Measurements from ENCODE around the gene SCG3. TPM values are rescaled to one million over a fixed set of nuclear protein-coding genes. Genes with fewer than 3 reads are reported as not detected.

SCG3 gene
- total RNA-seq, 1 donor from 2014 or later: 1.8 TPM

DNA sequence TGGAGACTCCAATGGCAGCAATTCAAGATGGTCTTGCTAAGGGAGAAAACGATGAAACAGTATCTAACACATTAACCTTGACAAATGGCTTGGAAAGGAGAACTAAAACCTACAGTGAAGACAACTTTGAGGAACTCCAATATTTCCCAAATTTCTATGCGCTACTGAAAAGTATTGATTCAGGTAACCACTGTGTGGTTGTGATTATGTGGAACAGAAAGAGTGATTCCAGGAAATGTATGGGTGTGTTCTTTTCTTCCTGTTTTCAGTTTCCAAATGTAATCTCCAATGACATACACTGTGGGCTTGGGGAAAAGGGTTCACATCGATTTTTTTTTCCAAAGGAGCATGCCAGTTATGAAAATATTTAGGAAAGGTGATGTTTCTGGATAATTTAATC lies 10.9 kb downstream of the SCG3 start:
- H3K79me2 ChIP-seq (ENCODE audit: insufficient read depth, low read length): no peaks in the 10 kb centered on the region
- H3K36me3 ChIP-seq (ENCODE audit: insufficient read depth, low read length): no peaks in the 10 kb centered on the region
- H3K9me3 ChIP-seq (ENCODE audit: insufficient read depth, low read depth, low read length): no peaks in the 10 kb centered on the region
- FAIRE-seq (no peak), DNase-seq (ENCODE audit: low read depth) (no peak)
- no peaks in the 10 kb centered on the region for H3K4me1 Mint-ChIP-seq (ENCODE audit: low read depth, unreplicated experiment)
- no peaks in the 10 kb centered on the region for H3K4me1 ChIP-seq (ENCODE audit: insufficient read depth, low read length)
- no peak overlapping the region for H3K9ac ChIP-seq (ENCODE audit: low read length)
- H3K4me3 ChIP-seq (ENCODE audit: insufficient read depth, low read depth, low read length): no peak overlapping the region
- peaks cover 13% of the 10 kb centered on the region for H3K27me3 ChIP-seq (ENCODE audit: insufficient read depth, low read length)
- H3K4me2 ChIP-seq (ENCODE audit: low read length): no peak overlapping the region
- H3K27ac ChIP-seq (ENCODE audit: low read depth, low read length): no peak overlapping the region
- H3K36me3 Mint-ChIP-seq (ENCODE audit: low read depth, unreplicated experiment): no peaks in the 10 kb centered on the region
- peaks cover 1% of the 10 kb centered on the region for H3K9me3 Mint-ChIP-seq (ENCODE audit: unreplicated experiment)
- H3K27me3 Mint-ChIP-seq (ENCODE audit: low read depth, unreplicated experiment): no peaks in the 10 kb centered on the region
- no peak overlapping the region for H3K4me3 Mint-ChIP-seq (ENCODE audit: unreplicated experiment)
- H4K20me1 ChIP-seq (ENCODE audit: insufficient read depth, low read length): no peaks in the 10 kb centered on the region
- H2AFZ ChIP-seq (ENCODE audit: low read depth, low read length): no peak overlapping the region
- no peak overlapping the region for H3K27ac Mint-ChIP-seq (ENCODE audit: unreplicated experiment)
- TF ChIP-seq, protein P1, sequence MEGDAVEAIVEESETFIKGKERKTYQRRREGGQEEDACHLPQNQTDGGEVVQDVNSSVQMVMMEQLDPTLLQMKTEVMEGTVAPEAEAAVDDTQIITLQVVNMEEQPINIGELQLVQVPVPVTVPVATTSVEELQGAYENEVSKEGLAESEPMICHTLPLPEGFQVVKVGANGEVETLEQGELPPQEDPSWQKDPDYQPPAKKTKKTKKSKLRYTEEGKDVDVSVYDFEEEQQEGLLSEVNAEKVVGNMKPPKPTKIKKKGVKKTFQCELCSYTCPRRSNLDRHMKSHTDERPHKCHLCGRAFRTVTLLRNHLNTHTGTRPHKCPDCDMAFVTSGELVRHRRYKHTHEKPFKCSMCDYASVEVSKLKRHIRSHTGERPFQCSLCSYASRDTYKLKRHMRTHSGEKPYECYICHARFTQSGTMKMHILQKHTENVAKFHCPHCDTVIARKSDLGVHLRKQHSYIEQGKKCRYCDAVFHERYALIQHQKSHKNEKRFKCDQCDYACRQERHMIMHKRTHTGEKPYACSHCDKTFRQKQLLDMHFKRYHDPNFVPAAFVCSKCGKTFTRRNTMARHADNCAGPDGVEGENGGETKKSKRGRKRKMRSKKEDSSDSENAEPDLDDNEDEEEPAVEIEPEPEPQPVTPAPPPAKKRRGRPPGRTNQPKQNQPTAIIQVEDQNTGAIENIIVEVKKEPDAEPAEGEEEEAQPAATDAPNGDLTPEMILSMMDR (IDR thresholded peaks at IDR 0.05; ENCODE audit: insufficient read depth, low read depth, low read length): no peak
- no peak for TF ChIP-seq EZH2 (IDR thresholded peaks at IDR 0.05; ENCODE audit: insufficient read depth, low read length)

DNA sequence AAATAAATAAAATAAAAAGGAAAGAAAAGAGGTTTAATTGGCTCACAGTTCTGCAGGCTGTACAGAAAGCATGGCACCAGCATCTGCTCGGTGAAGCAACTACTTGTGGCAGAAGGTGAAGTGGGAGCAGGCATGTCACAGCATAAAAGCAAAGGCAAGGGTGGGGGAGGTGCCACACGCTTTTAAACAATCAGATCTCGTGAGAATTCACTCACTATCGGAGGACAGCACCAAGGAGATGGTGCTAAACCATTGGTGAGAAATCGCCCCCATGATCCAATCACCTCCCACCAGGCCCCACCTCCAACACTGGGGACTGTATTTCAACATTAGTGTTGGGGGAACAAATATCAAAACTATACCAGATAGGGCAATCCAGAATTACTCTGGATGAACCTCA lies 15.3 kb downstream of the SCG3 start:
- no peak for DNase-seq (ENCODE audit: low read depth)
- Histone ChIP-seq H4K20me1 (ENCODE audit: insufficient read depth, low read length) (no peaks in the 10 kb centered on the region), H3K79me2 (ENCODE audit: insufficient read depth, low read length) (no peaks in the 10 kb centered on the region), H3K9me3 (ENCODE audit: insufficient read depth, low read depth, low read length) (no peaks in the 10 kb centered on the region), H3K27ac (ENCODE audit: low read depth, low read length) (no peak overlapping the region), H3K9ac (ENCODE audit: low read length) (no peak overlapping the region), H2AFZ (ENCODE audit: low read depth, low read length) (no peak overlapping the region), H3K4me2 (ENCODE audit: low read length) (no peak overlapping the region), H3K4me1 (ENCODE audit: insufficient read depth, low read length) (no peaks in the 10 kb centered on the region), H3K4me3 (ENCODE audit: insufficient read depth, low read depth, low read length) (no peak overlapping the region), H3K36me3 (ENCODE audit: insufficient read depth, low read length) (no peaks in the 10 kb centered on the region), H3K27me3 (ENCODE audit: insufficient read depth, low read length) (peaks cover 11% of the 10 kb centered on the region)
- H3K27me3 Mint-ChIP-seq (ENCODE audit: low read depth, unreplicated experiment): no peaks in the 10 kb centered on the region
- no peak overlapping the region for H3K27ac Mint-ChIP-seq (ENCODE audit: unreplicated experiment)
- peaks cover 1% of the 10 kb centered on the region for H3K36me3 Mint-ChIP-seq (ENCODE audit: low read depth, unreplicated experiment)
- peaks cover 1% of the 10 kb centered on the region for H3K9me3 Mint-ChIP-seq (ENCODE audit: unreplicated experiment)
- FAIRE-seq: no peak
- TF ChIP-seq, protein P1 (IDR thresholded peaks at IDR 0.05; ENCODE audit: insufficient read depth, low read depth, low read length): no peak
- TF ChIP-seq EZH2 (IDR thresholded peaks at IDR 0.05; ENCODE audit: insufficient read depth, low read length): no peak
- H3K4me3 Mint-ChIP-seq (ENCODE audit: unreplicated experiment): no peak overlapping the region
- no peaks in the 10 kb centered on the region for H3K4me1 Mint-ChIP-seq (ENCODE audit: low read depth, unreplicated experiment)

DNA sequence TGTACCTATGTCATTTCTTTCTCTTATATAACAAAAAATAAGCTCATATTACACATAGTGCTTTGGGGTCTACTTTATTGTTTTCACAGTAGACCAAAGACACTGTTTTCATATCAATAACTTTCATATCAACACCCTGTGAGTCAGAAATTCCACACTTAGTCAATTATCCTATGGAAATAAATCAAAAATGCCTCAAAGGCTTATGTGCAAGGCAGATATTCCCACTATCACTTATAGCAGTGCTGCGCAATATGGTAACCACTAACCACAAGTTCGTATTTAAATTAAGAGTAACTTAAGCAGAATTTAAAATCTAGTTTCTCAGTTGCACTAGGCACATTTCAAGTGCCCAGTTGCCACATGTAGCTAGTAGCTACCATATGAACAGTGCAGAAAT lies 15.9 kb downstream of the SCG3 start:
- no peak overlapping the region for H2AFZ ChIP-seq (ENCODE audit: low read depth, low read length)
- no peaks in the 10 kb centered on the region for H3K36me3 ChIP-seq (ENCODE audit: insufficient read depth, low read length)
- H3K27ac Mint-ChIP-seq (ENCODE audit: unreplicated experiment): no peak overlapping the region
- no peaks in the 10 kb centered on the region for H3K4me1 Mint-ChIP-seq (ENCODE audit: low read depth, unreplicated experiment)
- H4K20me1 ChIP-seq (ENCODE audit: insufficient read depth, low read length): no peaks in the 10 kb centered on the region
- FAIRE-seq (no peak), DNase-seq (ENCODE audit: low read depth) (no peak)
- no peaks in the 10 kb centered on the region for H3K27me3 Mint-ChIP-seq (ENCODE audit: low read depth, unreplicated experiment)
- no peak for TF ChIP-seq EZH2 (IDR thresholded peaks at IDR 0.05; ENCODE audit: insufficient read depth, low read length)
- TF ChIP-seq, protein P1 (IDR thresholded peaks at IDR 0.05; ENCODE audit: insufficient read depth, low read depth, low read length): no peak
- H3K4me2 ChIP-seq (ENCODE audit: low read length): no peak overlapping the region
- no peak overlapping the region for H3K4me3 ChIP-seq (ENCODE audit: insufficient read depth, low read depth, low read length)
- peaks cover 7% of the 10 kb centered on the region for H3K27me3 ChIP-seq (ENCODE audit: insufficient read depth, low read length)
- no peaks in the 10 kb centered on the region for H3K79me2 ChIP-seq (ENCODE audit: insufficient read depth, low read length)
- no peak overlapping the region for H3K27ac ChIP-seq (ENCODE audit: low read depth, low read length)
- no peaks in the 10 kb centered on the region for H3K9me3 ChIP-seq (ENCODE audit: insufficient read depth, low read depth, low read length)
- peaks cover 1% of the 10 kb centered on the region for H3K36me3 Mint-ChIP-seq (ENCODE audit: low read depth, unreplicated experiment)
- H3K4me1 ChIP-seq (ENCODE audit: insufficient read depth, low read length): no peaks in the 10 kb centered on the region
- no peak overlapping the region for H3K4me3 Mint-ChIP-seq (ENCODE audit: unreplicated experiment)
- H3K9me3 Mint-ChIP-seq (ENCODE audit: unreplicated experiment): peaks cover 1% of the 10 kb centered on the region
- H3K9ac ChIP-seq (ENCODE audit: low read length): no peak overlapping the region

All from astrocyte (in vitro differentiated cells and primary cell).